Duodenal mucosa (tissue), 2 donors: ENCODE measurements around the gene ZNF512.
"Not testable (repeated sequence)": the region's sequence is repeated elsewhere in the genome, so short reads cannot be mapped to it uniquely, and the experiment has no call there.

ENCODE experiments used
- H3K27ac ChIP-seq: one replicate; pipeline ENCODE4 v1.7.0; 2013; ENCODE audit warnings: low read depth, low read length
- H3K27me3 ChIP-seq, 2 donors: one replicate each; pipeline ENCODE4 v1.7.0; 2013; ENCODE audit warnings: low read length in 2 of 2, control low read depth in 1 of 2; ENCODE audit not compliant: insufficient read depth in 2 of 2, control insufficient read depth in 1 of 2
- H3K36me3 ChIP-seq, 2 donors: one replicate each; pipeline ENCODE4 v1.7.0; 2013; ENCODE audit warnings: low read length in 2 of 2, control low read depth in 1 of 2; ENCODE audit not compliant: insufficient read depth in 2 of 2, control insufficient read depth in 1 of 2
- H3K4me1 ChIP-seq, 2 donors: one replicate each; pipeline ENCODE4 v1.7.0; 2013; ENCODE audit warnings: low read length in 2 of 2, control low read depth in 1 of 2; ENCODE audit not compliant: insufficient read depth in 2 of 2, control insufficient read depth in 1 of 2
- H3K4me3 ChIP-seq, 2 donors: one replicate each; pipeline ENCODE4 v1.7.0; 2013; ENCODE audit warnings: low read length in 2 of 2, low read depth in 1 of 2
- H3K9ac ChIP-seq, 2 donors: one replicate each; pipeline ENCODE4 v1.7.0; 2013; ENCODE audit warnings: low read length in 2 of 2, low read depth in 1 of 2
- H3K9me3 ChIP-seq, 2 donors: one replicate each; pipeline ENCODE4 v1.7.0; 2013; ENCODE audit warnings: low read length in 2 of 2, control low read depth in 1 of 2; ENCODE audit not compliant: control insufficient read depth in 1 of 2

The ZNF512 gene

GRCh38 chr2:27554451-27554850, 28.4 kb upstream of the ZNF512 start:
- not testable (repeated sequence) for H3K9me3 ChIP-seq, H3K36me3 ChIP-seq, H3K9ac ChIP-seq, H3K4me1 ChIP-seq, H3K27ac ChIP-seq, H3K4me3 ChIP-seq, H3K27me3 ChIP-seq

GRCh38 chr2:27559228-27559627, 23.6 kb upstream of the ZNF512 start:
- Histone ChIP-seq H3K27me3 (no peaks in the 10 kb centered on the region), H3K4me3 (no peak overlapping the region), H3K9me3 (no peaks in the 10 kb centered on the region), H3K27ac (no peak overlapping the region), H3K9ac (no peak overlapping the region), H3K36me3 (no peaks in the 10 kb centered on the region), H3K4me1 (no peaks in the 10 kb centered on the region)

GRCh38 chr2:27561060-27561459, 21.8 kb upstream of the ZNF512 start:
- H3K4me1 ChIP-seq = no peaks in the 10 kb centered on the region
- H3K4me3 ChIP-seq = no peak overlapping the region
- no peaks in the 10 kb centered on the region for H3K36me3 ChIP-seq
- no peak overlapping the region for H3K27ac ChIP-seq
- no peak overlapping the region for H3K9ac ChIP-seq
- H3K9me3 ChIP-seq = no peaks in the 10 kb centered on the region
- H3K27me3 ChIP-seq = peaks cover 0 to 7% of the 10 kb centered on the region in 2 donors

GRCh38 chr2:27566628-27567027, 16.2 kb upstream of the ZNF512 start:
- H3K9me3 ChIP-seq = no peaks in the 10 kb centered on the region
- no peak overlapping the region for H3K4me3 ChIP-seq
- no peak overlapping the region for H3K27ac ChIP-seq

GRCh38 chr2:27569398-27569797, 13.4 kb upstream of the ZNF512 start:
- no peak overlapping the region for H3K4me3 ChIP-seq
- H3K27me3 ChIP-seq = peaks cover 2 to 16% of the 10 kb centered on the region in 2 donors

More at GRCh38 chr2:27566628-27567027, 16.2 kb upstream of the ZNF512 start:
- Histone ChIP-seq H3K27me3 (peaks cover 2 to 16% of the 10 kb centered on the region in 2 donors), H3K36me3 (no peaks in the 10 kb centered on the region), H3K9ac (no peak overlapping the region), H3K4me1 (no peaks in the 10 kb centered on the region)

GRCh38 chr2:27571197-27571596, 11.6 kb upstream of the ZNF512 start:
- no peak overlapping the region for H3K4me3 ChIP-seq
- H3K9me3 ChIP-seq = peaks cover 0 to 2% of the 10 kb centered on the region in 2 donors
- no peak overlapping the region for H3K27ac ChIP-seq
- H3K36me3 ChIP-seq = no peaks in the 10 kb centered on the region
- H3K4me1 ChIP-seq = no peaks in the 10 kb centered on the region
- no peak overlapping the region for H3K9ac ChIP-seq
- H3K27me3 ChIP-seq = peaks cover 2 to 9% of the 10 kb centered on the region in 2 donors

More at GRCh38 chr2:27569398-27569797, 13.4 kb upstream of the ZNF512 start:
- H3K36me3 ChIP-seq = no peaks in the 10 kb centered on the region
- H3K27ac ChIP-seq = no peak overlapping the region
- H3K9ac ChIP-seq = no peak overlapping the region
- H3K9me3 ChIP-seq = no peaks in the 10 kb centered on the region
- no peaks in the 10 kb centered on the region for H3K4me1 ChIP-seq

- H3K27ac ChIP-seq = no peak overlapping the region
- H3K9me3 ChIP-seq = peaks cover 2% of the 10 kb centered on the region in 2 donors
- no peak overlapping the region for H3K9ac ChIP-seq
- no peaks in the 10 kb centered on the region for H3K4me1 ChIP-seq
- H3K36me3 ChIP-seq = no peaks in the 10 kb centered on the region
- H3K4me3 ChIP-seq = no peak overlapping the region
- H3K27me3 ChIP-seq = peaks cover 2 to 9% of the 10 kb centered on the region in 2 donors
Measured at GRCh38 chr2:27571681-27572080, 11.2 kb upstream of the ZNF512 start.

- Histone ChIP-seq H3K4me1 (no peaks in the 10 kb centered on the region), H3K9ac (no peak overlapping the region), H3K27ac (no peak overlapping the region), H3K4me3 (no peak overlapping the region), H3K27me3 (peaks cover 2 to 4% of the 10 kb centered on the region in 2 donors), H3K9me3 (peaks cover 2 to 10% of the 10 kb centered on the region in 2 donors), H3K36me3 (no peaks in the 10 kb centered on the region)
Measured at GRCh38 chr2:27572439-27572838, 10.4 kb upstream of the ZNF512 start.

- Histone ChIP-seq H3K4me1 (no peaks in the 10 kb centered on the region), H3K27me3 (peaks cover 2 to 4% of the 10 kb centered on the region in 2 donors), H3K4me3 (no peak overlapping the region), H3K27ac (no peak overlapping the region), H3K9ac (no peak overlapping the region), H3K36me3 (no peaks in the 10 kb centered on the region), H3K9me3 (peaks cover 2 to 13% of the 10 kb centered on the region in 2 donors)
Measured at GRCh38 chr2:27572998-27573429, 9.8 kb upstream of the ZNF512 start.

GRCh38 chr2:27573452-27573851, 9.4 kb upstream of the ZNF512 start:
- H3K4me3 ChIP-seq = no peak overlapping the region
- no peak overlapping the region for H3K9ac ChIP-seq
- H3K9me3 ChIP-seq = peaks cover 2 to 16% of the 10 kb centered on the region in 2 donors

More at GRCh38 chr2:27573452-27573851, 9.4 kb upstream of the ZNF512 start:
- H3K27me3 ChIP-seq = peaks cover 0 to 2% of the 10 kb centered on the region in 2 donors
- no peak overlapping the region for H3K27ac ChIP-seq
- H3K4me1 ChIP-seq = no peaks in the 10 kb centered on the region
- H3K36me3 ChIP-seq = no peaks in the 10 kb centered on the region
